ENCODE data around the gene NDE1.
A peak's percentile ranks its signal among the peaks of the same experiment; 100 is the strongest.

The NDE1 gene

DNA sequence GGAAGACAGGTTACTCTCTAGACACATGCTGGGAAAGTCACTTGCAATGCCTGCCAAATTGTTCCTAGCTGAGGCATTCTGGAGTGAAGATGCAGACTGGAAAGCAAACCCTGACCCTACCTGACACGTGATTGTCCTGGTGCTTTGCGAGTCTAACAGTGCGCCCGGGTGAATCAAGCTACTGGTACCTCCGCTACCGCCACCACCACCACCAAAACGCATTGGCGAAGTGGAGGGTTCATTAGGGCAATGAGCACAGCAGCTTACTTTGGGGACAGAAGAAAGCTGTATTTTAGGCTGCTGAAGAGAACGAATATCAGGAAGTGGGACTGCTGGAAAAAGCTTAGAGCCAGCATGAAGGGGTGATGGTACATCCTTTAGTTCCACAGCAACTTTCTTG, 14.1 kb upstream of the NDE1 start:
- H3K36me3 ChIP-seq (ENCODE audit: control insufficient read depth, insufficient read depth, low read length) = peaks cover 14% of the 10 kb centered on the region

GRCh38 chr16:15636392-15636873, 13.6 kb upstream of the NDE1 start:
- Histone ChIP-seq H3K4me3 (ENCODE audit: low read length) (no peak overlapping the region), H2BK5ac (ENCODE audit: low read length) (no peak overlapping the region), H3K9ac (ENCODE audit: low read length) (no peak overlapping the region), H3K4me1 (ENCODE audit: control insufficient read depth, low read depth, low read length) (no peaks in the 10 kb centered on the region), H4K5ac (ENCODE audit: low read length) (no peak overlapping the region), H3K79me1 (ENCODE audit: low read length) (peaks cover 3% of the 10 kb centered on the region), H3K27ac (ENCODE audit: low read depth, low read length) (no peak overlapping the region), H2AK5ac (ENCODE audit: low read length) (no peak overlapping the region), H2BK120ac (ENCODE audit: low read depth, low read length) (no peak overlapping the region), H4K8ac (ENCODE audit: low read depth, low read length) (no peak overlapping the region), H3K27me3 (ENCODE audit: insufficient read depth, low read length, poor library complexity) (no peaks in the 10 kb centered on the region), H3K18ac (ENCODE audit: low read length) (no peak overlapping the region), H3K23ac (ENCODE audit: low read length) (no peak overlapping the region), H3K4ac (ENCODE audit: low read depth, low read length) (no peak overlapping the region), H3K79me2 (ENCODE audit: control insufficient read depth, insufficient read depth, low read length) (peaks cover 9% of the 10 kb centered on the region), H3K4me2 (ENCODE audit: low read length) (no peak overlapping the region), H2BK15ac (replicated peaks; ENCODE audit: low read depth) (no peak overlapping the region), H3K36me3 (ENCODE audit: control insufficient read depth, insufficient read depth, low read length) (peaks cover 14% of the 10 kb centered on the region), H3K56ac (ENCODE audit: low read length) (no peak overlapping the region)
- no peak for DNase-seq

More for the DNA sequence above, 14.1 kb upstream of the NDE1 start:
- H4K5ac ChIP-seq (ENCODE audit: low read length) = no peak overlapping the region
- no peak overlapping the region for H3K18ac ChIP-seq (ENCODE audit: low read length)
- H3K4me2 ChIP-seq (ENCODE audit: low read length) = no peak overlapping the region
- H3K79me2 ChIP-seq (ENCODE audit: control insufficient read depth, insufficient read depth, low read length) = peaks cover 5% of the 10 kb centered on the region
- no peak overlapping the region for H4K8ac ChIP-seq (ENCODE audit: low read depth, low read length)
- no peak overlapping the region for H3K4ac ChIP-seq (ENCODE audit: low read depth, low read length)
- no peak overlapping the region for H2BK5ac ChIP-seq (ENCODE audit: low read length)
- no peaks in the 10 kb centered on the region for H3K4me1 ChIP-seq (ENCODE audit: control insufficient read depth, low read depth, low read length)
- H3K4me3 ChIP-seq (ENCODE audit: low read length) = no peak overlapping the region
- H2BK120ac ChIP-seq (ENCODE audit: low read depth, low read length) = no peak overlapping the region
- H3K9ac ChIP-seq (ENCODE audit: low read length) = no peak overlapping the region
- DNase-seq = no peak
- no peak overlapping the region for H3K23ac ChIP-seq (ENCODE audit: low read length)
- no CpG with 5 or more reads among the region's 9 CpGs for WGBS (ENCODE audit: extremely low coverage, insufficient coverage, low lambda C conversion rate)
- H3K27me3 ChIP-seq (ENCODE audit: insufficient read depth, low read length, poor library complexity) = no peaks in the 10 kb centered on the region
- no peak overlapping the region for H2AK5ac ChIP-seq (ENCODE audit: low read length)
- H3K79me1 ChIP-seq (ENCODE audit: low read length) = peaks cover 3% of the 10 kb centered on the region
- no peak overlapping the region for H3K56ac ChIP-seq (ENCODE audit: low read length)
- H3K27ac ChIP-seq (ENCODE audit: low read depth, low read length) = no peak overlapping the region
- no peak overlapping the region for H2BK15ac ChIP-seq (replicated peaks; ENCODE audit: low read depth)

- H3K56ac ChIP-seq (ENCODE audit: low read length) = no peak overlapping the region
- no peak overlapping the region for H3K4me2 ChIP-seq (ENCODE audit: low read length)
- no peak overlapping the region for H3K4ac ChIP-seq (ENCODE audit: low read depth, low read length)
- peaks cover 8% of the 10 kb centered on the region for H3K79me1 ChIP-seq (ENCODE audit: low read length)
- no peak overlapping the region for H3K27ac ChIP-seq (ENCODE audit: low read depth, low read length)
- H3K4me3 ChIP-seq (ENCODE audit: low read length) = no peak overlapping the region
- DNase-seq = no peak
- H4K8ac ChIP-seq (ENCODE audit: low read depth, low read length) = no peak overlapping the region
- peaks cover 16% of the 10 kb centered on the region for H3K79me2 ChIP-seq (ENCODE audit: control insufficient read depth, insufficient read depth, low read length)
- H2BK5ac ChIP-seq (ENCODE audit: low read length) = no peak overlapping the region
- no peak overlapping the region for H3K18ac ChIP-seq (ENCODE audit: low read length)
- no peaks in the 10 kb centered on the region for H3K27me3 ChIP-seq (ENCODE audit: insufficient read depth, low read length, poor library complexity)
- no peak overlapping the region for H3K9ac ChIP-seq (ENCODE audit: low read length)
- H3K23ac ChIP-seq (ENCODE audit: low read length) = no peak overlapping the region
- H2BK15ac ChIP-seq (replicated peaks; ENCODE audit: low read depth) = no peak overlapping the region
- no peak overlapping the region for H2AK5ac ChIP-seq (ENCODE audit: low read length)
- peaks cover 2% of the 10 kb centered on the region for H3K4me1 ChIP-seq (ENCODE audit: control insufficient read depth, low read depth, low read length)
- no peak overlapping the region for H4K5ac ChIP-seq (ENCODE audit: low read length)
- no CpG with 5 or more reads among the region's 11 CpGs for WGBS (ENCODE audit: extremely low coverage, insufficient coverage, low lambda C conversion rate)
- peaks cover 9% of the 10 kb centered on the region for H3K36me3 ChIP-seq (ENCODE audit: control insufficient read depth, insufficient read depth, low read length)
- H2BK120ac ChIP-seq (ENCODE audit: low read depth, low read length) = no peak overlapping the region
These were observed 10.9 kb upstream of the NDE1 start for GRCh38 chr16:15639061-15639568.

GRCh38 chr16:15640966-15641365, 9.1 kb upstream of the NDE1 start:
- no peak overlapping the region for H2BK120ac ChIP-seq (ENCODE audit: low read depth, low read length)
- peaks cover 16% of the 10 kb centered on the region for H3K79me2 ChIP-seq (ENCODE audit: control insufficient read depth, insufficient read depth, low read length)
- H2AK5ac ChIP-seq (ENCODE audit: low read length) = no peak overlapping the region
- no peak overlapping the region for H3K4me3 ChIP-seq (ENCODE audit: low read length)
- H4K5ac ChIP-seq (ENCODE audit: low read length) = no peak overlapping the region
- H3K4me2 ChIP-seq (ENCODE audit: low read length) = no peak overlapping the region
- no peak overlapping the region for H3K27ac ChIP-seq (ENCODE audit: low read depth, low read length)
- H3K4me1 ChIP-seq (ENCODE audit: control insufficient read depth, low read depth, low read length) = peaks cover 2% of the 10 kb centered on the region
- H3K23ac ChIP-seq (ENCODE audit: low read length) = no peak overlapping the region
- no peak overlapping the region for H3K9ac ChIP-seq (ENCODE audit: low read length)
- no peak overlapping the region for H2BK15ac ChIP-seq (replicated peaks; ENCODE audit: low read depth)
- H3K56ac ChIP-seq (ENCODE audit: low read length) = no peak overlapping the region
- no peak overlapping the region for H2BK5ac ChIP-seq (ENCODE audit: low read length)
- WGBS (ENCODE audit: extremely low coverage, insufficient coverage, low lambda C conversion rate) = no CpG with 5 or more reads among the region's 4 CpGs
- H3K27me3 ChIP-seq (ENCODE audit: insufficient read depth, low read length, poor library complexity) = no peaks in the 10 kb centered on the region
- no peak overlapping the region for H4K8ac ChIP-seq (ENCODE audit: low read depth, low read length)
- peaks cover 8% of the 10 kb centered on the region for H3K79me1 ChIP-seq (ENCODE audit: low read length)
- no peak for DNase-seq
- no peak overlapping the region for H3K18ac ChIP-seq (ENCODE audit: low read length)
- peaks cover 6% of the 10 kb centered on the region for H3K36me3 ChIP-seq (ENCODE audit: control insufficient read depth, insufficient read depth, low read length)
- peak overlapping the region; percentile 16 for H3K4ac ChIP-seq (ENCODE audit: low read depth, low read length)

DNA sequence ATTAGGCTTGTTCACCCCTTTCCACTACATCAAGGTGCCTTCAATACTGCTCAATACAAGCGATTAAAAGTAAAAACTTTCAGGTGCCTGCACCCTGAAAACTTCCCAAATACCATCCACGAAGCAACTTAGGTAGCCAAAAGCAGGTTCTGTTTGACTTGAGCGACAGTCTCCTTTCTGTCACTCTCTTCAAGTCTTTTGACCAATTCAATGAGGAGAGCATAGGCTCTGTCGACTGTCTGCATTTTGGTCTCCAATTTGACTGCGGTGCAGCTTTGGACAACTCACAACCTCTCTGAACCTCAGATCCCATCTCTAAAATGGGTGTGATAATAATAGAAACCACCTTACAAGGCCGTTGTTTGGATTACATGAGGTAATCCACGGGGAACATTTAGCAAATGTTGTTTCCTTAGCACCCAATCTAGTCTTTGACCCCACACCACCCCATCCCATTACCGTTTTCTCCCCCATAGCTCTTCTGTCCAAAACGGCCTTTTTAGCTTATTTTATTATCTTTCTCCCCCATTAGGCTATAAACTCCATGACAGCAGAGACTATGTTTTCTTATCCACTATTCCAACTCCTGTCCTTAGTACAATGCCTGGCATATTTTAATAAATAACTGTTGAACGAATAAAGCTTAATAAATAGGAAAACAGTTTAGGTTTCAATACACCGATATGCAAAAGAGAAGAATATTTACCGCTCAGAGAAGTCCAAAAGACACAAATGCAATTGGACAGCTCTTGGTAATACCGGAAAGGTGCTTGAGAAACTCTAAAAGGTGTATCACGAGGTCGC, 8.1 kb upstream of the NDE1 start:
- no peak for DNase-seq
- no peak overlapping the region for H4K5ac ChIP-seq (ENCODE audit: low read length)
- peaks cover 2% of the 10 kb centered on the region for H3K4me1 ChIP-seq (ENCODE audit: control insufficient read depth, low read depth, low read length)
- no peak overlapping the region for H2BK15ac ChIP-seq (replicated peaks; ENCODE audit: low read depth)
- peaks cover 16% of the 10 kb centered on the region for H3K79me2 ChIP-seq (ENCODE audit: control insufficient read depth, insufficient read depth, low read length)
- peaks cover 6% of the 10 kb centered on the region for H3K36me3 ChIP-seq (ENCODE audit: control insufficient read depth, insufficient read depth, low read length)
- H3K9ac ChIP-seq (ENCODE audit: low read length) = peak overlapping the region; percentile 94
- H3K27me3 ChIP-seq (ENCODE audit: insufficient read depth, low read length, poor library complexity) = no peaks in the 10 kb centered on the region
- no peak overlapping the region for H3K23ac ChIP-seq (ENCODE audit: low read length)
- no peak overlapping the region for H3K18ac ChIP-seq (ENCODE audit: low read length)
- H3K56ac ChIP-seq (ENCODE audit: low read length) = peak overlapping the region; percentile 96
- H4K8ac ChIP-seq (ENCODE audit: low read depth, low read length) = no peak overlapping the region
- no peak overlapping the region for H2AK5ac ChIP-seq (ENCODE audit: low read length)
- WGBS (ENCODE audit: extremely low coverage, insufficient coverage, low lambda C conversion rate) = no CpG with 5 or more reads among the region's 15 CpGs
- no peak overlapping the region for H2BK5ac ChIP-seq (ENCODE audit: low read length)
- peak overlapping the region; percentile 94 for H3K4me3 ChIP-seq (ENCODE audit: low read length)
- H3K4me2 ChIP-seq (ENCODE audit: low read length) = peak overlapping the region; percentile 34
- peaks cover 8% of the 10 kb centered on the region for H3K79me1 ChIP-seq (ENCODE audit: low read length)
- peak overlapping the region; percentile 83 for H3K27ac ChIP-seq (ENCODE audit: low read depth, low read length)
- no peak overlapping the region for H2BK120ac ChIP-seq (ENCODE audit: low read depth, low read length)
- no peak overlapping the region for H3K4ac ChIP-seq (ENCODE audit: low read depth, low read length)
